Body of pancreas (tissue), 4 donors: ENCODE data around the gene EMSY.

ENCODE experiments used
- POLR2A ChIP-seq, 3 donors: fragments of 450-650 bp; IDR thresholded peaks; one replicate each; pipeline ENCODE4 v1.6.1; 2016; ENCODE audit warnings: antibody characterized with exemption in 3 of 3, mild to moderate bottlenecking in 2 of 3
- TF ChIP-seq, protein P1 (sequence below), 7 experiments: fragments of 450-650 bp in 4 of 7; fragments of 200-600 bp in 3 of 7; sonication (generic) in 3 of 7; IDR thresholded peaks; one replicate each; pipeline ENCODE4 v1.5.1; 2016 to 2019; ENCODE audit warnings: antibody characterized with exemption in 7 of 7

DNA sequence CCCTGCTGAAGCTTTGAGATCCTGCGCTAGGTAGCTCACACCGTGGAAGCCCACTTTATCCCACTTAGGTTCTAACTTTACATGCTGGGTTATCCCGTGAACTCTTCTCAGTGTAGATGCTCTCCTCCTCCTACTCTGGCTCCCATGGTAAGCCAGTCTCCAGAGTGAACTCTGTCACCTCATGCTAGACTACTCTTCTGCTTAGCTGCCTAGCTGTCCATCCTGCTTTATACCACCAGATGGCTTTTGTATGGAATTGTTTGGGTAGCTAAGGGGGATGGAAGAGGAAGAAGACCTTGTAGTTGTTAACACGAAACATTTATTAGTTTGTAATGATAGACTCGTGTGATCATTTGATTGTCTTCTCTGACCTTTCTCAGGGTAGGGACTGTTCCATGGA lies 46.8 kb downstream of the EMSY start:
- TF ChIP-seq, protein P1, sequence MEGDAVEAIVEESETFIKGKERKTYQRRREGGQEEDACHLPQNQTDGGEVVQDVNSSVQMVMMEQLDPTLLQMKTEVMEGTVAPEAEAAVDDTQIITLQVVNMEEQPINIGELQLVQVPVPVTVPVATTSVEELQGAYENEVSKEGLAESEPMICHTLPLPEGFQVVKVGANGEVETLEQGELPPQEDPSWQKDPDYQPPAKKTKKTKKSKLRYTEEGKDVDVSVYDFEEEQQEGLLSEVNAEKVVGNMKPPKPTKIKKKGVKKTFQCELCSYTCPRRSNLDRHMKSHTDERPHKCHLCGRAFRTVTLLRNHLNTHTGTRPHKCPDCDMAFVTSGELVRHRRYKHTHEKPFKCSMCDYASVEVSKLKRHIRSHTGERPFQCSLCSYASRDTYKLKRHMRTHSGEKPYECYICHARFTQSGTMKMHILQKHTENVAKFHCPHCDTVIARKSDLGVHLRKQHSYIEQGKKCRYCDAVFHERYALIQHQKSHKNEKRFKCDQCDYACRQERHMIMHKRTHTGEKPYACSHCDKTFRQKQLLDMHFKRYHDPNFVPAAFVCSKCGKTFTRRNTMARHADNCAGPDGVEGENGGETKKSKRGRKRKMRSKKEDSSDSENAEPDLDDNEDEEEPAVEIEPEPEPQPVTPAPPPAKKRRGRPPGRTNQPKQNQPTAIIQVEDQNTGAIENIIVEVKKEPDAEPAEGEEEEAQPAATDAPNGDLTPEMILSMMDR (IDR thresholded peaks at IDR 0.05), result no peak
- no peak for TF ChIP-seq POLR2A (IDR thresholded peaks at IDR 0.05)
